ENCODE results near the gene GEMIN4.

GEMIN4 gene

GRCh38 chr17:705863-706262, 46.2 kb downstream of the GEMIN4 start:
- CTCF ChIA-PET, result interaction anchor here (0.7 to 3.5 kb wide), 5 partner anchors 18 to 294 kb away, joined by 3 to 28 read pairs (median 6); partner anchors contain the start of gene TIMM22
- H3K36me3 ChIP-seq (ENCODE audit: control insufficient read depth in 2 of 2, insufficient read depth in 1 of 2, low read length in 2 of 2), result peaks cover 29 to 48% of the 10 kb centered on the region in 2 experiments
- no peak overlapping the region for H3K4me3 ChIP-seq (ENCODE audit: low read depth, low read length)
- POLR2A ChIA-PET, result no interaction called here
- H3K9me3 ChIP-seq (ENCODE audit: control insufficient read depth, insufficient read depth, low read depth, low read length), result no peaks in the 10 kb centered on the region
- no peaks in the 10 kb centered on the region for H3K4me1 ChIP-seq (ENCODE audit: control insufficient read depth, insufficient read depth, low read length)
- no peak for TF ChIP-seq ZNF302 (tag by site-specific recombination; IDR thresholded peaks at IDR 0.05; ENCODE audit: low read depth)
- no peak for TF ChIP-seq ZNF549 (tag by site-specific recombination; IDR thresholded peaks at IDR 0.05)
- no peak for TF ChIP-seq ZNF169 (tag by site-specific recombination; IDR thresholded peaks at IDR 0.05)
- TF ChIP-seq EGR2 (tag by site-specific recombination; IDR thresholded peaks at IDR 0.05; ENCODE audit: low read depth), result no peak
- no peak for TF ChIP-seq ZNF366 (tag by site-specific recombination; conservative IDR thresholded peaks at IDR 0.05)
- no peak for TF ChIP-seq ZBTB44 (tag by site-specific recombination; IDR thresholded peaks at IDR 0.05)
- TF ChIP-seq TRIM28 (IDR thresholded peaks at IDR 0.05; ENCODE audit: borderline replicate concordance, low read length), result no peak
- TF ChIP-seq ZNF341 (tag by site-specific recombination; IDR thresholded peaks at IDR 0.05; ENCODE audit: low read depth), result no peak
- no peak overlapping the region for H3K27ac ChIP-seq (ENCODE audit: extremely low read depth, low read depth, low read length)

- Histone ChIP-seq H3K4me3 (ENCODE audit: low read depth, low read length) (no peak overlapping the region), H3K9me3 (ENCODE audit: control insufficient read depth, insufficient read depth, low read depth, low read length) (no peaks in the 10 kb centered on the region), H3K36me3 (ENCODE audit: control insufficient read depth in 2 of 2, insufficient read depth in 1 of 2, low read length in 2 of 2) (peaks cover 33 to 43% of the 10 kb centered on the region in 2 experiments), H3K4me1 (ENCODE audit: control insufficient read depth, insufficient read depth, low read length) (no peaks in the 10 kb centered on the region), H3K27ac (ENCODE audit: extremely low read depth, low read depth, low read length) (no peak overlapping the region)
- ChIA-PET CTCF (interaction anchor here (0.6 to 6.0 kb wide), 9 partner anchors 8 to 561 kb away, joined by 3 to 55 read pairs (median 6); partner anchors contain the start of genes TIMM22 and VPS53), POLR2A (interaction anchor here (0.8 kb wide), 1 partner anchor 293 kb away, joined by 3 read pairs; no protein-coding TSS in a partner anchor)
- TF ChIP-seq ZNF148 (tag by site-specific recombination; IDR thresholded peaks at IDR 0.05; ENCODE audit: borderline replicate concordance) (no peak), MZF1 (tag by site-specific recombination; IDR thresholded peaks at IDR 0.05; ENCODE audit: borderline replicate concordance) (no peak), KLF7 (tag by site-specific recombination; IDR thresholded peaks at IDR 0.05; ENCODE audit: borderline replicate concordance) (no peak), ZNF785 (tag by site-specific recombination; IDR thresholded peaks at IDR 0.05) (no peak), ZBTB10 (tag by site-specific recombination; IDR thresholded peaks at IDR 0.05) (no peak), KLF16 (tag by site-specific recombination; IDR thresholded peaks at IDR 0.05) (no peak), BCL6B (tag by site-specific recombination; IDR thresholded peaks at IDR 0.05) (no peak), ZNF560 (tag by site-specific recombination; IDR thresholded peaks at IDR 0.05; ENCODE audit: borderline replicate concordance) (no peak), PRDM10 (tag by site-specific recombination; IDR thresholded peaks at IDR 0.05) (no peak), ZNF776 (tag by site-specific recombination; IDR thresholded peaks at IDR 0.05; ENCODE audit: borderline replicate concordance) (no peak), ZNF677 (tag by site-specific recombination; IDR thresholded peaks at IDR 0.05) (no peak), ZNF146 (tag by site-specific recombination; IDR thresholded peaks at IDR 0.05) (no peak)
These were observed 47.1 kb downstream of the GEMIN4 start for GRCh38 chr17:705011-705410.
